Upper lobe of left lung (tissue), 4 donors: ENCODE data around the gene GRXCR2.

Source experiments
- CTCF ChIP-seq, 6 experiments: fragments of 450-650 bp in 4 of 6; fragments of 200-600 bp in 2 of 6; sonication (generic) in 2 of 6; IDR thresholded peaks; one replicate each; pipeline ENCODE4 v1.5.1; 2016 to 2019; ENCODE audit warnings: antibody characterized with exemption in 6 of 6
- EP300 ChIP-seq, 4 donors: sonication (generic); formaldehyde crosslinking; IDR thresholded peaks; one replicate each; pipeline ENCODE4 v1.5.1; 2017; ENCODE audit warnings: antibody characterized with exemption in 4 of 4, control low read depth in 2 of 4
- POLR2AphosphoS5 ChIP-seq, 2 donors: sonication (generic); formaldehyde crosslinking; IDR thresholded peaks; one replicate each; pipeline ENCODE4 v1.5.1; 2017; ENCODE audit warnings: antibody characterized with exemption in 2 of 2

- TF ChIP-seq POLR2AphosphoS5 (IDR thresholded peaks at IDR 0.05), result no peak
- TF ChIP-seq CTCF (IDR thresholded peaks at IDR 0.05), result no peak
- no peak for TF ChIP-seq EP300 (IDR thresholded peaks at IDR 0.05)
These were observed 54.2 kb downstream of the GRXCR2 start for GRCh38 chr5:145818604-145819003.
